Activated CD8-positive, alpha-beta memory T cell treated with anti-CD3 and anti-CD28 coated beads, Interleukin-2, amount 50 U/mL, for 1 hour (primary cell): ENCODE data around the gene CNTRL.
A peak's percentile ranks its signal among the peaks of the same experiment; 100 is the strongest.
"Not testable (repeated sequence)": the region's sequence is repeated elsewhere in the genome, so short reads cannot be mapped to it uniquely, and the experiment has no call there.

Experiments used
- DNase-seq: peaks from one replicate; pipeline ENCODE4 v3.0.0-alpha.2; 2020; ENCODE audit errors: extremely low read depth

CNTRL gene, protein sequence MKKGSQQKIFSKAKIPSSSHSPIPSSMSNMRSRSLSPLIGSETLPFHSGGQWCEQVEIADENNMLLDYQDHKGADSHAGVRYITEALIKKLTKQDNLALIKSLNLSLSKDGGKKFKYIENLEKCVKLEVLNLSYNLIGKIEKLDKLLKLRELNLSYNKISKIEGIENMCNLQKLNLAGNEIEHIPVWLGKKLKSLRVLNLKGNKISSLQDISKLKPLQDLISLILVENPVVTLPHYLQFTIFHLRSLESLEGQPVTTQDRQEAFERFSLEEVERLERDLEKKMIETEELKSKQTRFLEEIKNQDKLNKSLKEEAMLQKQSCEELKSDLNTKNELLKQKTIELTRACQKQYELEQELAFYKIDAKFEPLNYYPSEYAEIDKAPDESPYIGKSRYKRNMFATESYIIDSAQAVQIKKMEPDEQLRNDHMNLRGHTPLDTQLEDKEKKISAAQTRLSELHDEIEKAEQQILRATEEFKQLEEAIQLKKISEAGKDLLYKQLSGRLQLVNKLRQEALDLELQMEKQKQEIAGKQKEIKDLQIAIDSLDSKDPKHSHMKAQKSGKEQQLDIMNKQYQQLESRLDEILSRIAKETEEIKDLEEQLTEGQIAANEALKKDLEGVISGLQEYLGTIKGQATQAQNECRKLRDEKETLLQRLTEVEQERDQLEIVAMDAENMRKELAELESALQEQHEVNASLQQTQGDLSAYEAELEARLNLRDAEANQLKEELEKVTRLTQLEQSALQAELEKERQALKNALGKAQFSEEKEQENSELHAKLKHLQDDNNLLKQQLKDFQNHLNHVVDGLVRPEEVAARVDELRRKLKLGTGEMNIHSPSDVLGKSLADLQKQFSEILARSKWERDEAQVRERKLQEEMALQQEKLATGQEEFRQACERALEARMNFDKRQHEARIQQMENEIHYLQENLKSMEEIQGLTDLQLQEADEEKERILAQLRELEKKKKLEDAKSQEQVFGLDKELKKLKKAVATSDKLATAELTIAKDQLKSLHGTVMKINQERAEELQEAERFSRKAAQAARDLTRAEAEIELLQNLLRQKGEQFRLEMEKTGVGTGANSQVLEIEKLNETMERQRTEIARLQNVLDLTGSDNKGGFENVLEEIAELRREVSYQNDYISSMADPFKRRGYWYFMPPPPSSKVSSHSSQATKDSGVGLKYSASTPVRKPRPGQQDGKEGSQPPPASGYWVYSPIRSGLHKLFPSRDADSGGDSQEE (N-terminal part only)

DNA sequence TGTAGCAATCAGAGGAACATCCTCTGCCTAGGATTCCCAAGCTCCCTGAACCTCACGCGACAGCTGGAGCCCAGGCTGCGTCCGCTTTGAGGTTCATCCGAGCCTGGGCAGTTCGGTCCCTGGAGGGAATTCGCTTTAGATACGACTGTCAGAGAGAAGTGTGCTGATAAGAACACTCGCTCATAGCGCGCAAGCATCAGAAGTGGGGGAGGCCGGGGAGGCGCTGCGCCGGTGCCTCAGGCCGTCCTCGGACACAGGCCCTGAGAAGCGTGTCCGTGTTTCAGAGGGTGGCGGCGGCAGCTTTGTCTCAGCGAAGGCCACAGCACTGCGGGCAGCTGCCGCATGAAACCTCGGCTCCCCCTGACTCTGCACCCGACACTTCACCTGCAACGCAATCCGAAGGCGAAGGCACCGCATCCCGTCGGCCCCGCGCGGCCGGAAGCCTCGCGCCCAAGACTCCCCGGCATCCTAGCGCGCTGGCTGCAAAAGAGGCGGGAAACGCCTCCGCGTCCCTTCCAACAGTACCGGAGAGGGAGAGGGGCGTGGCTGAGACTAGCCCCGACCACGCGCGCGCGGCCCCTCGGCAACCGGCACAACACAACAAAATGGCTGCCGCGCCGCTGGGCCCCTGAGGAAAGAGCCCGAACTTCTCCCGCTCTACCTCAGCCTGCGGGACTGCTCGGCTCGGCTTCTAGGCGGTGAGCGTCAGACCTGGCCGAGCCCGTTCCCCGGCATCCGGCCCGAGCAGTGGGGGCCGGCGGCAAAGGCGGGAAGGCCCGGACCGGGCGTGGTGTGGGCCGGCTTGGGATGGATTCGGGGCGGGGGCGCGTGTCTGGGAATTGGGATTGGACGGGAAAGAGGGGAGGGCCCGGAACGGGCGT, at the start of gene CNTRL:
CNTRL (plus strand) TSS at position 586 of the 881 bp plus-strand sequence. CDS start 13,372 bp downstream, outside the sequence.
- peak; percentile 49 for DNase-seq

DNA sequence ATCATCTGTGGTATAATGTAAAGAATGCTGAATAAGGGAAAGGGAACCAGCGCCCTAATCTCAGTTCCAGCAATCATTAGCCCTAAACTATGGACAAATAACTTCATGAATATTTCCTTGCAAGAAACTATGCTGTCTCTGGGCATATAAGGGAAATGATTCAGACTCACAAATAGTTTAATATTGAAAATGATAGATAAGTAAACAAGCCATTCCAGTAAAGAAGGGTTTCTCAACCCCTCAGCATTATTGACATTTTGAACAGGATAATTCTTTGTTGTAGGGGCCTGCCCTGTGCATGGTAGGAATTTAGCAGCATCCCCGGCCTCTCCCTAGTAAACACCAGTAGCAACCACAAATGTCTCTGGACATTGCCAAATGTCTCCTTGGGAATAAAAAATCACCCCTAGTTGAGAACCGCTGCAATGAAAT, 48.5 kb upstream of the CNTRL start:
- no peak for DNase-seq

DNA sequence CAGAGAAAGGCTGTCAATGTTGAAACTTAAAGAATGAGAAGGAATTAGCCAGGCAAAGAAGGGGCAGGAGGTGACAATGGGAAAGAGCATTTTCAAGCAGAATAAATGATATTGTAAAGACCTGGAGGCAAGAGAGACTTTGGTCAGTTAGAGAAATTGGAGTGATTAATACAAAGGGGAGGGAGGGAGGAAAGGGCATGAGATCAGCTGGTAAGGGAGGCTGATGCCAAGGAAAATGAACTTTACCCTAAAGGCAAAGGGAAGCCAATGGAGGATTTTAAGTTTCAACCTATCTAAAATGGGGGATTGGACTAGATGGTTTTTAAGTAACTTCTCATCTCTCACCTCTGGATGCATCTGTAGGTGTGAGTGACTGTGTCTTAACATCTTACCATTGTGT, 48.0 kb upstream of the CNTRL start:
- DNase-seq: no peak

DNA sequence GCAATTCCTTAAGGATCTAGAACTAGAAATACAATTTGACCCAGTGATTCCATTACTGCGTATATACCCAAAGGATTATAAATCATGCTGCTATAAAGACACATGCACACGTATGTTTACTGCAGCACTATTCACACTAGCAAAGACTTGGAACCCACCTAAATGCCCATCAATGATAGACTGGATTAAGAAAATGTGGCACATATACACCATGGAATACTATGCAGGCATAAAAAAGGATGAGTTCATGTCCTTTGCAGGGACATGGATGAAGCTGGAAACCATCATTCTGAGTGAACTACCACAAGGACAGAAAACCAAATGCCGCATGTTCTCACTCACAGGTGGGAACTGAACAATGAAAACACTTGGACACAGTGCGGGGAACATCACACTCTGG, 46.5 kb upstream of the CNTRL start:
- DNase-seq: not testable (repeated sequence)

DNA sequence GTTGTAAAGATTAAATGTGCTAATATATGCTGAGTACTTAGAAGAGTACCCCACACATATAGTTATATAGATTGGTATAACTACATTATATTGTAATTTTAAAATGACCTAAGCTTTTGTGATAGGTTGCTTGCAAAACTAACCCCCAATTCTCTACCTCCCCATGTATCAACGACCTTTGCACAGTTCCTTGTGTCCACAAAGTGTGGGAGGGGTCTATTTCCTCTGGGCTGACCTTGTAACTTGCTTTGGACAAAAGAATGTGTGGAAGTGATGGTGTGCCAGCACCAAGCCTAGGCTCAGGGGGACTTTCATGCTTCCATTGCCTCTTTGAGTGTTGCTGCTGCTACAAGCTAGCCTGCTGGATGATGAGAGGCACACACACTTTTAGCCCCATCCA, 45.3 kb upstream of the CNTRL start:
- DNase-seq: no peak

DNA sequence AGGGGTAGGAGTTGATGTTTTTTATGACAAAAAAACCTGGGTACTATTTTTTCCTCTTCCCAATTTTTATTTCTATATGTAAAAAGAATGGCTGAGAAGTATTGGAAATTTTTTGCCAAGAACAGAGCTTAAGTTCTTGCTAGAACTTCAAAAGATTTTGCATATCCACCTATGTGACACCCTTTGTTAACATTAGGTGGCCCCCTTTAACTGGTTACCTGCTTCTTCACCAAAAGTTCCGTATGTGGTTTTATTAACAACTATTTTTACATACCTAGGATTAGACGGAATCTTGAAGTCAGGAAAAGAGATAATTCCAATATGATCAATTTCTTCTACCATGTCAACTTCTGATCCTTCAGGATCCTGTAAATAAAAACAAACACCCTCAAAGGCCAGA, 40.2 kb upstream of the CNTRL start:
- DNase-seq: no peak

DNA sequence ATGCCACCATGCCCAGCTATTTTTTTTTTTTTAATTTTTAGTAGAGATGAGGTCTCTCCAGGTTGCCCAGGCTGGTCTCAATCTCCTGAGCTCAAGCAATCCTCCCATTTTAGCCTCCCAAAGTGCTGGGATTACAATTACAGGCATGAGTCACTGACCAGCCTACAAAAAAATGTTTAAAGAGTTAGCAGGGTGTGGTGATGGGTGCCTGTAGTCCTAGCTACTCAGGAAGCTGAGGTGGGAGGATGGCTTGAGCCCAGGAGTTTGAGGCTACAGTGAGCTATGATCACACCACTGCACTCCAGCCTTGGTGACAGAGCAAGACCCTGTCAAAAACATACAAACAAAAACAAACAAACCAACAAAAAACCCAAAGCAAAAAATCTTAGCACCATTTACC, 39.0 kb upstream of the CNTRL start:
- DNase-seq: not testable (repeated sequence)

DNA sequence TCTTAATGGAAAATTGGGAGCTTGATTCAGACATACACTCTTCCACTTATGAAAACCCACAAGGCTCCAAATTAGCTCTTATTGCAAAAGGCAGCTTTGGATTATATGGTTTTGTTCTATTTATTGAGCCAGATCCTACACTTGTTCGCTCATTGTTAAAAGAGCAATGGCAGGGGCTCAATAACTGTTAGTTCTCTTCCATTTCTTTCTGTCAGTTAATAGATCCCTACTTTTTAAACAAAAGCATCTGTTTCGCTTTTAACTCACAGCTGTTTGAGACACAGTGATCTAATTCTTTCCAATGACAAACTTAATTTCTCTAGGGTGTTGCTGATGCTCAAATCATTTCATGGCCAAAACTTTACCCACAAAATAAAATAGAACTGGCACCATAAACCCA, 36.4 kb upstream of the CNTRL start:
- DNase-seq: no peak

DNA sequence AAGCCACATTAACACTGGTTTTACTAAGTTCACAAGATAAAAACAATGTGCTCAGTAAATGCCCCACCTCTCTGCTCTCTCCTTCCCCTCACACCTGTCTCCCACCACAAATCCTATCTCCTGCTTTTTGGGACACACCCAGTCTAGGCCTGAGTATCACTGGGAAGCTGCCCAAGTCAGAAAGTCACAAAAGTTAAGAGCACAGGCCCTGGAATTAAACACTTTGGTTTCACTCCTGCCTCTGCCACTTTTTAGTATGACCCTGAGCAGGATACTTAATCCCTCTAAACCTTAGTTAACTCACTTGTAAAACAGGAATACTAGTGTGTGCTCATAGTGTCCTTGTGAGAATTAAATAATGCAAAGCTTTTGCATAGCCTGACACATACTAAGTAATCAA, 36.0 kb upstream of the CNTRL start:
- no peak for DNase-seq

DNA sequence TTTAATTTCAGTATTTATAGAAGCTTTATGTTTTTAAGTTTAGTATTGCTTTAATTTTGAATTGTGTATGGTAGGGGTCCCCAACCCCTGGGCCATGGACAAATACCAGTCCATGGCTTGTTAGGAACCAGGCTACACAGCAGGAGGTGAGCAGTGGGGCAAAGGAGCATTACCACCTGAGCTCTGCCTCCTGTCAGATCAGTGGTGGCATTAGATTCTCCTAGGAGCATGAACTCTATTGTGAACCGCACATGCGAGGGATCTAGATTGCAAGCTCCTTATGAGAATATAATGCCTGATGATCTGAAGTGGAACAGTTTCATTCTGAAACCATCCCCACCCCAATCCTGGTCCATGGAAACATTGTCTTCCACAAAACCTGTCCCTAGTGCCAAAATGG, 26.6 kb upstream of the CNTRL start:
- DNase-seq: no peak

DNA sequence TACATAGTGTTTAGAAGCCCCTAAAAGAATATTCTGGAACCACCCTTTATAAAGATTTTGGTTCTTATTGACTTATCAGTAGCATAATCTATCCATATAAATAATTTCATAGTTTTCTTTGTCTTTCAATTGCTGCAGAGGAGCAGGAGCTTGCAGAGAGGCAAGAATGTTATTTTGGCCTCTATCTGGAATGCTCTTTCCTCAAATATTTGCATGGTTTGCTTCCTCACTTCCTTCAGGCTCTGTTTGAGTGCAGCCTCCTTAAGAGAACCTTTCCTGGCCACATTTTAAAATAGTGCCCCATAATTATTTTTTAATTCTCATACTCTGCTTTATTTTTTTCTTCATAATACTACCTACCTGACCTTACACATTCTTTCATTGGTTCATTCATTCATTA, 26.1 kb upstream of the CNTRL start:
- DNase-seq: no peak

DNA sequence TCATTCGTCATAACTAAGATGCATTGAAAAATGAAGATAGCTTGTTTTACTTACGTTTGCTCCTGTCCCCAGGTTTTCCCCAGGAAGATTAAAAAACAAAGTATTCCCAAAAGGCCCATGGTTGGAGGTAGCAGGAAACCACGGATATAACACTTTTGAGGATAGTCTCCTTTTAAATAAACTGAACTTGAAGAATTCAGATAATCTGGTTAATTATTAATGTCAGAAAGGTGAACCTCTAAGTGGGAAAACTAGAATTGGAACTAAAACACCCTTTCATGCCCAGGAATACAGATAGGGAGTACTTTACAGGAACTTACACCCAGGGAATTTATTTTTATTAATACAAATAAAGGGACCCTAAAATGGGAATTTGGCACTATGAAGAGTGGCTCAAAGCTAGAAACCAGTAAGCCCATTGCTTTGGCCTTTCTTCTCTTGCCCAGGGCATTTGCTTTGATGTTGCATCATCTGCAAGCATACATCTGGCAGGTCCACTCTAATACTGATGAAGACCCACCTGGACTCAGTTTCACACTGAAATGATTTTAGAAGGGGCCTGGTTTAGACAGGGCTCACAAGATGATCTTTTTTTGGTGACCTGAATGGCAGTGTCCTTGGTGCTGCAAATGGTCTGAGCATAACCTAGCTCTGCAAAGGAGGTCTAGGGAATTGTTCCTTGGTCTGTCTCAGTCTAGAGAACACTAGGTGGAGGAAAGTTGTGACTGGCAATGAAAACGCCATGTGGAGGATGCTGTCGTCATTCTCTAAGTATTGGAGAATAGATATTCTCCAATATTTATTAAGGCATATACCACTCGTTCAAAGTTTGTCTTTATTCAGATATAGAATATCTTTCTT, 24.4 kb upstream of the CNTRL start, which contains the start of gene C5:
C5 (minus strand) TSS at position 148 of the 861 bp plus-strand sequence; CDS start at position 119, 29 bp downstream.
- DNase-seq: no peak

DNA sequence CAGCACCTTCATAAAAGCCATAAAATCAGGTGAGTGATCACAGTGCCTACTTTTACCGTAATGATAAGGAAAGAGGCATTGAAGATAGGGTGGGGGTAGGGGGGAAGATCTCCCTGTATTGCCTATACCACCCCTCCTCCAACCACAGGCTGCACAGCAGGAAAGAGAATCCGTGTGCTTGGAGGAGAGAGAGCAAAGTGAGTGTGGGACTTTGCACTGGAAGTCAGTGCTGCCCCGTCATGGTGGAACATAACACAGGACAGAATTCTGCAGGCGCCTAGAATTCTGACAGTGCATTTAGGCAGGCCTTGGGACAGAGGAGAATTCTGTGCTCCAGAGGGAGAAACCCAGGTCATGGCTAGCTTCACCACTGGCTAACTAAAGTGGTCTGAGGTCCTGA, 21.2 kb upstream of the CNTRL start:
- no peak for DNase-seq

DNA sequence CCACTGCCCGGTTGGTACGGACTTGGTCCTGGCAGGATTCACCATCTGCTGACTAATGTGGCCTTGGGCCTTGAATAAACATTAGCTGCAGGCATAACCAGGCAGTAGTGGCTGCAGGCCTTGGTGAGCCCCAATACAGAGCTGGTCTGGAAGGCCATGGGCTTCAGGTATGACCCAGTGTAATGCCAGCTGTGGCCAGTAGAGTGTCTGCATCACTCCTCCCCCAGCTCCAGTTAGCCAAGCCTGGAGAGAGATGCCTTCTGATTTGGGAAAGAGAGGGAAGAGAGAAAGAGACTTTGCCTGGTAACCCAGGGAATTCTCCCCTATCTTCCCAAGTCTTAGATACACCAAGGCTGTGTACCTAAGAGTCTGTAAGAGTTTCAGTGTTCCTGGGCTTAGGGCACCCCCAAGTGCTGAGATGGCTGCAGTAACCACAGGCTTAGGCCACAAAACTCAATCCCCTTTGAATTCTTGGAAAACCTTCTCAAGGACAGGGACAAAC, 19.1 kb upstream of the CNTRL start:
- DNase-seq: no peak

DNA sequence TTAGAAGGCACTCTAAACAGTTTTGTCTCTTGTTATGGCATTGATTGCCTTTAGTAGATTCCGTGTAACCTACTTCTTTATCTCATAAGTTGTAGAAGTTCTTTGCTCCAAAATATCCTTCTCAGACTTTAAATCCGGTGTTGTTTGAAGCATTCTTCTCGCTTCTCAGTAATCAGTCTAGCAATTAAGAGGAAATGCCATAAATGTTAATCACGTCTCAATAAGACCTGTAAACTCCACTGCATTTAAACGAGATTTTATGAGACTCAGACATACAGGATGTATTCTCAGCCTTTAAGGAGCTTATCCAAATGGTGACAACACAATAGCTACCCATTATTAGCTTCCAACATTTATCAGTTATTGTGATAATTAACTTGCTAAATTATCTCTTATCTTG, 16.9 kb upstream of the CNTRL start:
- no peak for DNase-seq

DNA sequence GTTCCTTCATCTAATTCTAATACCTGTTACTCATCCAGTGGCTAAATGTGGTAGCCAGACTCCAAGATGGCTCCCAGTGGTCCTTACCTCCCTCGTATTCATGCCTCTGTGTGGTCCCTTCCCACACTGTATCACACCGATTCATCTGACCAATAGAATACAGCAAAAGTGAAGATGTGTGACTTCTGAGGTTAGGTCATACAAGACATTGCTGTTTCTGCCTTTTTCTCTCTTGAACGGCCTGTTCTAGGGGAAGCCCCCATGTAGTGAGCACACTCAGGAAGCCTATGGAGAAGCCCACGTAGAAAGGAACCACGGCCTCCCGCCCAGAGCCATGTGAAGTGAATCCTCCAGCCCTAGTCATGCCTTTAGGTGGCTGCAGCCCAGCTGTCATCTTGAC, 15.2 kb upstream of the CNTRL start:
- no peak for DNase-seq

DNA sequence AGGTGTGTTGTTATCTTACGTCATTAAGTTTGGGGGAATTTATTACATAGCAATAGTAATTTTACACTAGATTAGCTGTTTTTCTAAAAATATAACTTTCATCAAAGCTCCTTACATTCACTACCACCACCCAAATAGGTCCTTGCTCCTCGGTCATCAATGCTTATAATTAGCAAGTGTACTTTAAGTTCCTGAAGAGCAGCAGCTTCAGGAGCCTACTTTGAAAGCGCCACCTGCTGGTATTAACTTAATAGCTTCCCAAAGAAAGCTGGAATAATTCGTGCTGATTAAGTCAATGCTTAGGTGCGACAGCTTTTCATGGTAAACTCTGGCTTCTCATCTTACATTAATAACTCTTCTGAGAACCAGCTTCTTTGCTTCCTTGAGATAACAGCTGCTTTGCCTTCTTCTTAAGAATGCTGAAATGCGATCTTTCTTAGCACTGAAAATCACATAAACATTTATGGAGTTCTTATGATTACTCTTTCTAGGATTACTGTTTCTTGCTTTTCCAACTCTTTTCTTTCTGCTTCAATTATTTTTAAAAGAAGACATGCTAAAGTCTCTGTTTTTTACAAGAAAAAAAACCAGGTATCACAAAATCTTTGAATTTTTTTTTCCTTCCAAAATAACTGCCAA, 14.6 kb upstream of the CNTRL start:
- no peak for DNase-seq

DNA sequence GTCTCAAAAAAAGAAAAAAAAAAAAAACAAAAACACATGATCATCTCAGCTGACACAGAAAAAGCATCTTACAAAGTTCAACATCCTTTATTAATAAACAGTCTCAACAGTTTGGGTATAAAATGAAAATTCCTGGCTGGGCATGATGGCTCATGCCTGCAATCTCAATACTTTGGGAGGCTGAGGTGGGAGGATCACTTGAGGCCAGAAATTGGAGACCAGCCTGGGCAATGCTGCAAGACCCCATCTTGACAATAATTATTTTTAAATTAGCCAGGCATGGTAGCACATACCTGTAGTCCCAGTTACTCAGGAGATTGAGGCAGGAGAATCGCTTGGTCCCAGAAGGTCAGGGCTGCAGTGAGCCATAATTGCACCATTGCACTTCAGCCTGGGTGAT, 7.9 kb upstream of the CNTRL start:
- DNase-seq: no peak

DNA sequence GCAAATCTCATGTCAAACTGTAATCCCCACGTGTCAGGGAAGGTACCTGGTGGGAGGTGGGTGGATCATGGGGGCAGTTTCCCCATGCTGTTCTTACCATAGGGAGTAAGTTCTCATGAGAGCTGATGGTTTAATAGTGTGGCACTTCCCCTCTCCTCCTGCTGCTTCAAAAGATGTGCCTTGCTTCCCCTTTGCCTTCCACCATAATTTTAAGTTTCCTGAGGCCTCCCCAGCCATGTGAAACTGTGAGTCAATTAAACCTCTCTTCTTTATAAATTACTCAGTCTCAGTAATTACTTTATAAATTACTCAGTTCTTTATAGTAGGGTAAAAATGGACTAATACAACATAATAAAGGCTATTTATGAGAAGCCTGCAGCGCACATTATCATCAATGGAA, 7.1 kb upstream of the CNTRL start:
- DNase-seq: no peak
